Measurements from ENCODE around the gene CACNA2D2.

DNA sequence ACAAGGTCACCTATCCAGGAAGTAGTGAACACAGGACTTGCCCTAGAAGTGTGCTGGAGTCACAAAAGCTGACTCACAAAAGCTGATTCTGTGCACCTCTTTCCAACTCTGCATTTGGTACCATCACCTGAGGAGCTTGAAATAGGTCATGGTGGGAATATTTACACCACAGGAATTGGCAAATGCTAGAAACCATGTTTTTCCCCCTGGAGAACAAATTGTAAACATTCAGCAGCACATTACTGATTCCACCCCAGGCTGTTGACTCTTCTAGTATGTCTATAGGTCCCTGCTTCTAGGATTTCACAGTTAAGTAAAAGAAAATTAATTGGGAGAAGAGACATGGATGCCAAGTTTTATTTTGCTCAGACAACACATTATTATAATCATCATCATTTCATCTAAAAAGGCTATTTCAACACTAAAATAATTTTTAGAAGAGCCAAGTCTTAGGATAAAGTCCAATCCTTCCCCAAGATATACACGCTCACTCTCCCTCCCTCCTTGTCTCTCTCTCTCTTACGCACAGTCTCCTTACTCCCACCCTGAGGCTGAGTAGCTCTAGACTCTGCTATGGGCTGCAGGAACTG, 24.7 kb downstream of the CACNA2D2 start:
- TF ChIP-seq SETDB1 (IDR thresholded peaks at IDR 0.05; ENCODE audit: insufficient read length, low read length) (no peak), ATF2 (tag by site-specific recombination; IDR thresholded peaks at IDR 0.05; ENCODE audit: low read depth) (no peak), CTCF (tag by site-specific recombination; IDR thresholded peaks at IDR 0.05) (no peak), ZNF449 (tag by site-specific recombination; IDR thresholded peaks at IDR 0.05) (no peak), ZNF350 (tag by site-specific recombination; IDR thresholded peaks at IDR 0.05) (no peak)

Measured in HEK293 (cell line).